NCI-H146 treated with DMSO at 0.1 percent for 48 hours (cell line): Measurements from ENCODE around the gene SULT2B1.

Source experiments
- DNase-seq: peaks from one replicate; lab custom pipeline; 2025; ENCODE audit not compliant: unreplicated experiment; lab: John Stamatoyannopoulos, UW

The SULT2B1 gene

DNA sequence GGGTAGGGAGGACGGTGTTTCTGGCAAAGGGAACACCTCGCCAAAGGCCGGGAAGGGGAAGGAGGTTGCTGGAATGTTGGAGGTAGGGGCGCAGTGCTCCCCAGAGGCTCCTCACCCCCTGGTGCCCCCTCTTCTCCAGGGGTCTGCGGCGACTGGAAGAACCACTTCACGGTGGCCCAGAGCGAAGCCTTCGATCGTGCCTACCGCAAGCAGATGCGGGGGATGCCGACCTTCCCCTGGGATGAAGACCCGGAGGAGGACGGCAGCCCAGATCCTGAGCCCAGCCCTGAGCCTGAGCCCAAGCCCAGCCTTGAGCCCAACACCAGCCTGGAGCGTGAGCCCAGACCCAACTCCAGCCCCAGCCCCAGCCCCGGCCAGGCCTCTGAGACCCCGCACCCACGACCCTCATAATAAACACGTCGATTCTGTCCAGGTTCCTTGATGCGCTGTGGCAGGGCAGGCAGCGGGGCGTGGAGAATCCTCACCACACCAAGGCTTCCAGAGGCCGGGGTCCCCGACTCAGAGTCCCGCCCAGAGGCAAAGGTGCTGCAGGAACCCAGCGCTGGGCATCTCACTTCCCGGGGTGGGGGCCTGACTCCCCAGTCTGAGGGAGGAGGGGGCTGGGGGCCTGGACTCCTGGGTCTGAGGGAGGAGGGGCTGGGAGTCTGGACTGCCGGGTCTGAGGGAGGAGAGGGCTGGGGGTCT lies 47.2 kb downstream of the SULT2B1 start:
- DNase-seq = no peak

DNA sequence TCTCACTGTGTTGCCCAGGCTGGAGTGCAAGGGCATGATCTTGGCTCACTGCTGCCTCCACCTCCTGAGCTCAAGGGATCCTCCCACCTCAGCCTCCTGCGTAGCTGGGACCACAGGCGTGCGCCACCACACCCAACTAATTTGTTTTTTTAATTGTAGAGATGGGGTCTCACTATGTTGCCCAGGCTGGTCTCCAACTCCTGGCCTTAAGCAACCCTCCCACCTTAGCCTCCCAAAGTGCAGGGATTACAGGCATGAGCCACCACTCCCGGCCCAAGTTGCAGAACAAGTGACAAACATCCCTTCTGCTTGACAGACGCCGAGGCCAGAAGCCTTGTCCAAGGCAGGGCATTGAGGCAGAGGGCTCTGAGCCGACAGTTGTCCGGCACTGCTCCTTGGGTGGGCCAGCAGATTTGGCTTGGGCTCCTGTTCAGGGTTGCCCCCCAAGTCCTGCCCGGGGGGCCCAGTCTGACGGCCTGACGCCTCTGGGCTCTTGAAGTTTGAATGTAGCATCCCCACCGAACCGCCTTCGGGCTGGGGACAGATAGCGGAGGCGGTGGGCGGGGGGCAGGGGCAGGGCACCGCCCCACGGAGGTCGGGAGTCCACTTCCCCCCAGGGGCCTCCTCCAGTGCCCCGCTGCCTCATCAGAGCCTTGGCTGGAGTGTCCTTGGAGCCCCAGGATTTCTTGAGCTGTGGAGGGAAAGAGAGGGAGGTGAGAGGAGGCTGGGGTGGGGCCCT lies 48.9 kb downstream of the SULT2B1 start:
- DNase-seq = no peak

- DNase-seq = no peak
Measured at GRCh38 chr19:48603001-48603400, 51.0 kb downstream of the SULT2B1 start.

DNA sequence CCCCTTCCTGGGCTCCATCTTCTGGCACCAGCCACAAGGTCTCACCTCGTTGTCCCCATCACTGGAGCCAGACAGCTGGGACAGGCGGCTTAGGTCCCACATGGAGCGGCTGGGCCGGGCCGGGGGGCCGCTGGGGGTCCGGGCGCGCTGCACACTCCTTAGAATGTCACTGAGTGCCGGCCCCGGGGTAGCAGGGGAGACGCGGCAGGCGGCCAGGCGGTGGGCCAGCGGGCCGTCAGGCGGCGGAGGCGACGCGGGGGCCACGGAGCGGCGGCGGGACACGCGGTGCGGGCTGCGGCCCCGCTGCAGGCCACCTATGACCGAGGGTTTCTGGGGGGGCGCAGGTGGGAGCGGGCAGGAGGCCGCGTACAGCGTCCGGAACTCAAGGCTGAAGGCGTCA lies 51.5 kb downstream of the SULT2B1 start:
- DNase-seq = no peak

GRCh38 chr19:48603850-48604249 lies 51.9 kb downstream of the SULT2B1 start:
- DNase-seq = no peak

- no peak for DNase-seq
Measured at GRCh38 chr19:48606463-48607358, 54.7 kb downstream of the SULT2B1 start, which contains the start of gene SPACA4. Gene SPACA4 (plus strand): TSS chr19:48606742. CDS start chr19:48606979, 237 bp downstream.

GRCh38 chr19:48607359-48607755 lies 55.4 kb downstream of the SULT2B1 start:
- no peak for DNase-seq

DNA sequence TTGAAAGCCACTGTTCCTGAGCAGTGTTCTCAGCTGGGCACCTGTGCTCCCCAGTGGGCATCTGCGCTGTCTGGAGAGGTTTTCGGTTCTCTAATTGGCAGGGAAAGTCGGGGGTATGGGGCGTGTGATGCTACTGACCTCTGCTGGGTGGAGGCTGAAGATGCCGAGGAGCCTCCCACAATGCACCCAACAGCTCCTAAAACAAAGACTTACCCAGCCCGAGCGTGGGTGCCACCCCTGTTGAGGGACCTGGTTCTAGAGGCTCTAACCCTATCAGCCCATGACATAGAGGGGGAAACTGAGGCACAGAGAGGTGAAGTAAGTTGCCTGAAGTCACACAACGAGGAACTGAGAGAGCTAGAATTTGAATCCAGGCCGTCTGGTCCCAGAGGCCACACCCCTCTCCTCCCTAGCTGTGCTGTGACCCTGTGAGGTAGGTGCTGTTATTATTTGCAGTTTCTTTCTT lies 56.9 kb downstream of the SULT2B1 start:
- peak; percentile 77 for DNase-seq

GRCh38 chr19:48609571-48610108 lies 57.7 kb downstream of the SULT2B1 start:
- DNase-seq = no peak

DNA sequence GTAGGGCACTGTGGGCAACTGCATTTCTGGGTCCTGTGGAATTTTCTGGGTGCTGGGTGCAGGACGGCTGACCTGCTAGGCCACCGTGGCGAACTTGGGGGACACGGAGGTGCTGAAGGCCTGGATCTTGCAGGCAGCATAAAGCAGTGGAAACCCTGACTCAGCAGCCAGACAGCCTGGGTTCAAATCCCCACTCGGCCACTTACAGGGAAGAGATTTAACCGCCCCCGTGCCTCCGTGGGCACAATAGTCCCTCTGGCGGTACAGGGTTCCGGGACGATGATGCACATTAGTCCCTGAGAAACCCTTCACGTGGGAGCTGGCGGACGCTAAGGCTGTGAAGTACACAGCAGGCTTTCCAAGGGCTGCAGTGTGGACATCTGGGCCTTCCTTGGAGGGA lies 59.9 kb downstream of the SULT2B1 start:
- DNase-seq = no peak

DNA sequence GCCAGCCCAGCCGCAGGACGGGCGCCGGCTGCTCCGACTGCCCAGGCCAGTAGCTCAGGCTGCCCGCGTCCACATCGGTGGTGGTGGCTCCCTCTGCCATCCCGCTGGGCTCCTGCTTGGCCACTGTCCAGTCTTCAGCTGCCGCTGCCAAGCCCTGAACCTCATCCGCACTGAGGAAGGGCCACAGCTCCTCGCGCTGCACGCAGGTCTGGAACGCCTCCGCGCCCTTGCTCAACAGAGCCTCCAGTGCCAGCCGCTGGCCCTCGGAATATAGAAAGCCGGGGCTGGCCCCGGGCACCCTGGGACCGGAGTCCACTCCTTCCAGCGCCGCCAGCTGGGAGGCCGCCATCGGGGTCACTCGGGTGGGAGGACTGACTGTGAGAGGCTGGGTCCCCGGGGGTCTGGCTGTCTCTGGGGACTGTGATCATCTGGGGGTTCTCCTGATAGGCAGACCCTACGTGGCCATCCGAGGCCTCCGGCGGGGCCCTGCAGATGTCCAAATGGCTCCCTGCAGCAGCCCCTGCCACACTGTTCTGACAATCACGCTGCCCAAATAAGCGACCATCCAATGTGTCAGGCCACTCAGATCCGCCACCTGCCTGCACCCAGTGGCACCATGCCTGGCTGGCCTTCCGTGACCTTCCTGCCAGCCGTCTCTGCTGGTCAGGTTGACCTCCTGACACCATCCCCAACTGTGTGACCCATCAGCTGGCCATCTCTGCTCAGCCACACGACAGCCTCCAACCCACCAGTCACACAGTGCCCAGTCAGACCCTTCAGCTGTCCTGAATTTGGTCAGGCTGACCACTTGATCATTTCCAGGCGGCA lies 61.3 kb downstream of the SULT2B1 start:
- DNase-seq = no peak

- DNase-seq = no peak
Measured at GRCh38 chr19:48613852-48614435, 62.0 kb downstream of the SULT2B1 start.

GRCh38 chr19:48614436-48615230 lies 62.7 kb downstream of the SULT2B1 start, which contains the start of gene FAM83E:
Gene FAM83E (minus strand): TSS chr19:48615076. CDS start chr19:48613372, 1,704 bp downstream.
- no peak for DNase-seq

GRCh38 chr19:48615231-48616040 lies 63.5 kb downstream of the SULT2B1 start:
- no peak for DNase-seq

DNA sequence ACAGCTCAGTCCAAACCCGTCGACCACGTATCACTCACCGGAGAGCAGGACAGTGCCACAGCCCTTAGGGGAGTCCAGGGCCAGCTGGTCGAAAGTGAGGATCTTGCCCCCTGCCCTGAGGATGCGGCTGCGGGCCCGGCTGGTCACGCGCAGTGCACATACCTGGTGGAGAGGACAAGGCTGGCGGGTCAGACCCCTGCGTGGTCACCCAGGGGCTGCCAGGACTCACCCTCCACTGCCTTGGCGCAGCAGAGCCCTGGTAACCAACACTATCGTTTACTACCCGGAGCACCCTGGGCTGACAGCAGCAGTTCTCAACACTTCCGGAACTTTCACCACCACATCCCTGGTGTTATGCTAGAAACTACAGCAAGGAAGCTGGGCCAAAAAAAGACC lies 64.1 kb downstream of the SULT2B1 start:
- no peak for DNase-seq

GRCh38 chr19:48616491-48617056 lies 64.6 kb downstream of the SULT2B1 start:
- no peak for DNase-seq

GRCh38 chr19:48617146-48617937 lies 65.4 kb downstream of the SULT2B1 start:
- no peak for DNase-seq
